ENCODE measurements around the gene AP2B1.
"Not testable (repeated sequence)": the region's sequence is repeated elsewhere in the genome, so short reads cannot be mapped to it uniquely, and the experiment has no call there.

The AP2B1 gene

GRCh38 chr17:35750526-35751395, 163.6 kb downstream of the AP2B1 start:
- no peak for DNase-seq

- DNase-seq, result not testable (repeated sequence)
Observed at GRCh38 chr17:35751541-35751940, 164.4 kb downstream of the AP2B1 start.

GRCh38 chr17:35752471-35752870, 165.3 kb downstream of the AP2B1 start:
- DNase-seq, result no peak

DNA sequence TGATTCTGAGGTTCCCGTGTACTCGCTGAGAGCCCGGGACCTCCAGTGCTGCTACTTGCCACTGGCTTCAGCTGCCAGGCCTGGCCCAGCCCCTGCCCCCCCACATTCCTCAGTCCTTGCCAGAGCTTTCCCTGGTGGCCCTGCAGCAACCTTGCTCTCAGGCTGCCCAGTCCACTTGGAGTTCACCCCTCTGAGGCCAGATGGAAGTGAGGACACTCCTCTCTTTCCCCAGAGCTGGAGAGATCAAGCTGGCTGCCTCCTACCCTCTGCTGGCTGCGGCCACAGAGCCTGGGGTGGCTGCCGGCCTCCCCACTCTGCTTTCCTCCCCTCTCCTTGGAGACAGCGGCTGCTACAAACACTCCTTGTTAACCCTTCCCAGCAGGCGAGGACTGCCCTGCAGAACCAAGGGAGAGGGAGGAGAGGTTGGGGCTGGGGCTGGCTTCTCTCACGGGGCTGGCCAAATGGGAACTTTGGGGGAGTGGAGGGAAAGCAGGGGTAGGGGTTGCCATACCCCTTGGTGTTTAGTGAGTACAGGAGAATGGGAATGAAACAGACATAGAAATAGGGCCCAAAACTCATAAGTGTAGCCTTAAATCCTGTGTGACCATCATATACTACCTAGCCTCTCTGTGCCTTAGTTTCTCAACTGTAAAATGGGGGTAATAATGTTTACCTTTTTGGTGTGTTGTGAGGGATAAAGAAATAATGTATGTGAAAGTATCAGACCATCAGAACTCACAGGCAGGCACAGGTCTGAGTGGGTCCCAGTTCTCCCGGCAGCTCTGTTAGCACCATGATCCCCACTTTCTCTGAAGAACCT, 166.0 kb downstream of the AP2B1 start, which contains the start of gene GAS2L2:
Gene GAS2L2, minus strand, starts transcription at position 295 of the 820 bp plus-strand sequence. CDS start 389 bp downstream, outside the sequence.
- no peak for DNase-seq

GRCh38 chr17:35757243-35757642, 170.1 kb downstream of the AP2B1 start:
- DNase-seq, result no peak

DNA sequence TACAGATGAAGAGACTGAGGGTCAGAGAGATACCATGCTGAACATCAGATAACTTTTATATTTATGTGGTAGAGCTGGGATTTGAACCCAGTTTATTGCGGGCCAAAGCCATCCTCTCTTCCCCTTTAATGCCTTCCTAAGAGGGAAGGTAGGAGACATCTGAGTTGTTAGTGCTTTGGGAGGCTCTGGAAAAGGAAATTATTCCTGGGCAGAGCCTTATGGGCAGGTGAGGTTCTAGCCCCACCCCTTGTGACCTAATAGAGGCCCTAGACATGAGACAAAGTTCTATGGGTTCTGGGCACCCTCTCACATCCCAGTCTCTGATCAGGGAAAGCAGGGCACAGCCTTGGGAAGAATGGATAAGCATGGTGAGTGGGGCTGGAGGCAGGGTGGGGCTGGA, 173.5 kb downstream of the AP2B1 start, which contains the start of gene C17orf50:
Gene C17orf50, plus strand, starts transcription at position 301 of the 400 bp plus-strand sequence. Its CDS starts 55 bp downstream, at position 356.
- DNase-seq, result no peak

GRCh38 chr17:35761601-35762000, 174.5 kb downstream of the AP2B1 start:
- DNase-seq, result no peak

- no peak for DNase-seq
Observed at GRCh38 chr17:35763767-35764122, 176.6 kb downstream of the AP2B1 start.

DNA sequence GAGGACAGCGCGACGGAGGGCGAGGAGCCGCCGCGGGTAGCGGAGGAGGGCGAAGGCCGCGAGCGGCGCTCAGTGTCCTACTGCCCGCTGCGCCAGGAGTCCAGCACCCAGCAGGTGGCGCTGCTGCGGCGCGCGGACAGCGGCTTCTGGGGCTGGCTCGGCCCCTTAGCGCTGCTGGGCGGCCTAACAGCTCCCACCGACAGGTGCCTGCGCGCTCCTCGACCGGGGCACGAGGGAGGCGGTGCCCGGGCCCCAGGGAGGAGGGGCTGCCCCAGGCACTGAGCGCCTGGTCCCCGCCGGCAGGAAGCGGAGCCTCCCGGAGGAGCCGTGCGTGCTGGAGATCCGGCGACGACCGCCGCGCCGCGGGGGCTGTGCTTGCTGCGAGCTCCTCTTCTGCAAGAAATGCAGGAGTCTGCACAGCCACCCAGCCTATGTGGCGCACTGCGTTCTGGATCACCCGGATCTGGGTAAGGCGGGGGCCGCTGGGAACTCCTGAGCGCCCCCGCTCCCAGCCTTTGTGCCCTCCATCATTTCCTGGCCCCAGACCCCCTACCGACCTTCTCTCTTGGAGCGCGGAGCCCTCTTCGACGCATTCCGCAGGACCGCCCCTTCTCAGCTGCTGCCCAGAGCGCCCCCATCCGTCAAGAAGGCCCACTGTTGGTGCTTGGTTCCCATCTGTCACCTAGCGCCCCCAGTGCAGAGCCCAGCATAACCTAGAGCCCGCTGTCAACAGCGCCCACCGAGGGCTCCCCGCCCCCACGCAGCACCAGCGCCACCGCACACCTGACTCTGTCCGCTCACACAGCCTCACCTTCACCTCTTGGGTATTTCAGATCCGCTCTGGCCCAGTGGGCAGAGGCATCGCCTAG, 177.2 kb downstream of the AP2B1 start:
- peak; percentile 87 for DNase-seq

GRCh38 chr17:35765086-35765710, 178.1 kb downstream of the AP2B1 start:
- DNase-seq, result no peak

GRCh38 chr17:35765756-35766488, 178.8 kb downstream of the AP2B1 start:
- DNase-seq, result no peak

DNA sequence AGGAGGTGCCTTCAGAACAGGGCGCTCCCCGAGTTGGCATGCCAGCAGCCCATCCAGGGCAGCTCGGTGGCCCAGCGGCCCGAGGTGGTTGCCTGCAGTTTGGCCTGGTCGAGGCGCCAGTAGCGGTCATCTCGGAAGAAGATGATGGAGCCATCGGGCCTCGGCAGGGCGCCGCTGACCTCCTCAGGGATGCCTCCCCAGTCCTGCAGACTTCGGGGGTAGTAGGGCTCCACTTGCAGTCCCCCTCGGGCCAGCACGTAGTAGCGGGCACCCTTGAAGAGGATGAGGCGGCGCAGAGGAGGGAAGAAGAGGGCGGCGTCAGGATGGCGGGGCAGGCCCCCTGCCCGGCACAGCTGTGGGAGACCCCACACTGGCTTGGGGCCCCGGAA, 179.4 kb downstream of the AP2B1 start:
- no peak for DNase-seq

- no peak for DNase-seq
Observed at GRCh38 chr17:35766903-35767510, 179.9 kb downstream of the AP2B1 start.

DNA sequence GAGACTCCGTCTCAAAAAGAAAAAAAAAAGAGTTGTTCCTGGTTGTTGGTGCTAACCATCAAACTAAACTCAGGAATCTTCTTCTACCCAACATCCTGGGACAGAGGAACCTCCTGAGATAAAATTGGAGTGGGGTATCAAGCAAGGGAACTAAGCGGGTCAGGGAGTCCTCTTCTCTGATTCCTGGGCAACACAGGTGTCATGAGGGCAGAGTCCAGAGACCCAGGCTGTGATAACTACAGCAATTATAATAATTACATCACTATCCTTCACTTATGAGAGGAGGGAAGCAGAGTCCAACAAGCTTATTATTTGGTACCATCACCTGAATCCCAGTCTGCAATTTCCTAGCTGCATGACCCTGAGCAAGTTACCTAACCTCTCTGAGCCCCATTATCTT, 181.7 kb downstream of the AP2B1 start:
- DNase-seq, result no peak

DNA sequence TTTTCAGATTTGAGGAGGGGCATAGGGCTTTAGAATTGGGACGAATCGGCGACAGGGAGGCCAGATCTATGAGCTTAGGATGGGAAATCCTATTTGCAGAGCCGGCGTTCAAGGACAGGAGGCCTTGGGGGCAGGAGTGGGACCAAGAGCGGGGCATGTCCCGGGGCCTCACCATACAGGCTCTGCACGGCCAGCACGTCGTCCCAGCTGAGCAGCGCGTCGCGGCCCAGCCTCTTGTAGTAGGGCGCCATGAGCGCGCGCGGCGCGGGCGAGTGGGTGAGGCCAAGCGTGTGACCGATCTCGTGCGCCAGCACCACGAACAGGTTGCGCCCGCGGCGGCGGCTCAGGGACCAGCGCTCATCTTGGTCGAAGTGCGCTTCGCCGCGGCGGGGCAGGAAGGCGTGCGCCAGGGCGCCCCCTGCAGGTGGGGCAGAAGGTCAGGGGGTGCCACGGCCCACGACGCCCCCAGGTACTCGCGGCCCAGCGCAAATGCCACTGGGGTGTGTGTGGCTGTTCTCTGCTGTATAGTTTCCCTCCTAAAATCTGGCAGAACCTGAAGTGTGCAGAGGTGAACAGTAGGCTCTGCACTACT, 182.9 kb downstream of the AP2B1 start:
- DNase-seq, result no peak

GRCh38 chr17:35773129-35773528, 186.0 kb downstream of the AP2B1 start:
- DNase-seq, result no peak

DNA sequence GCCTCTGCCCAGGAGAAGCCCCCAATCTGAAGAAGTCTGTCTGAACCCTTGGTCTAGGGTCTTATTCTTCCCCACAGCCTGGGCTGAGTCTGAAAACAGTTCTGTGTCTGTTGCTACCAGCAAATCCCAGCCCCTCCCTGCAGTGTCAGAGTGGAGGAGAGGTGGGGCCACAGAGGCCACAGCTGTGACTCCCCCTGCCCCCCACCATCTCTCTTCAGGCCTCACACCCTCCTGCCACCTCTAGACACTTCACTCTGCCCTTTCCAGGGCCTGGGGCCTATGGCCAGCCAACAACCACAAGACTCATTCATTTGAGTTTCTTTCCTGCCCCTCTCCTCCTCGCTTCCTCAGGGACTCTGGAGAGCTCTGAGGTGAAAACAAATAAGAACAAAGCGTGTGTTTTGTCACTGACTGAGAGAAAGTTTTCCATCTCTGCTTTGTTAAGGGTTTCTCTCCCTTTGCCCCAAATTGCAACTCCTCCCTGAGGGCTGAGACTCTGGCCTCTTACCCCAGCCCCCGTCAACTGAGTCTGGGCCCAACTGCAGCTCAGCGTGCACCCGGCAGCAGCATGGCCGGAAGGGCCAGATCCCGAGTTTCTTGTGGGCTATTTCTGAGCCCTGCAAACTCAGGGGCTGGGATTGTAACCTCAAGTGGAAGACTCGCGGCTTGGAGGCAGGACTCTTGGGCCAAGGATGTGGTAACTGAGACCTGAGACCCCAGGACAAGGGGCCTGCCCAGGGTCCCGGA, 186.7 kb downstream of the AP2B1 start:
- no peak for DNase-seq

DNA sequence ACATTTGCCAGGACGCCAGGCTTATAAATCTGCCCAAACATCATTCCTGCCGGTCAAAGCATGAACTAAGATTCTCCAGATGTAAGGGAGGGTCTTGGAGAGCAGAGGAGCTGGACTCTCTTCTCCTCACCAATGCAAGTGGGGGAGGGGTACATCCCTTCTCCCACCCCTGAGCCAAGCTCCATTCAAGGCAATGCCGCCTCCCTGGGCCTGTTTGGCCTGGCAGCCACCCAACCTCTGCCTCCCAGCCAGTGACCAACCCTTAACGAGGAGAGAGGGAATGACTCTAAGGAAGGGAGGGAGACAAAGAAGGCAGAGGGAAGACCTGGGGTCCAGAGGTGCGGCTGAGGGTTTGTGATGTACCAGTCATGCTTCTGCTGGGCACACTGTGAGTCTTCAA, 187.4 kb downstream of the AP2B1 start:
- no peak for DNase-seq

GRCh38 chr17:35775039-35775438, 187.9 kb downstream of the AP2B1 start:
- no peak for DNase-seq

DNA sequence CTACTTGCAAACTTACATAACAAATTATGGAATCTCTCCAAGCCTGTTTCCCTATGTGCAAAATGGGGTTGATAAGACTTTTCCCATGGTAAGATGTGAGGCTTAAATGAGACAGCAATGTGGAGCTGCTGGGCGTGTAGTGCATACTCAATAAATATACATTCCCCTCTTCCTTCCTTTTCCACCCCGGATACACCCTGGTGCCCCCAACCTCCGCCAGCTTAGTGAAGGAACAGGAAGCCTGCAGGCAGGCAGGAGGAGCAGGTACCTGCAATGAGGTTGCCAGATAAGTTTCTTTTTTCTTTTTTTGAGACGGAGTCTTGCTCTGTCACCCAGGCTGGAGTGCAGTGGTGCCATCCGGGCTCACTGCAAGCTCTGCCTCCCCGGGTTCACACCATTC, 188.5 kb downstream of the AP2B1 start:
- DNase-seq, result no peak
